Mucosa of gallbladder (tissue), 1 donor: Measurements from ENCODE around the gene VAV2. TPM values are rescaled to one million over a fixed set of nuclear protein-coding genes. Genes with fewer than 3 reads are reported as not detected.
A peak's percentile ranks its signal among the peaks of the same experiment; 100 is the strongest.
"Not testable (repeated sequence)": the region's sequence is repeated elsewhere in the genome, so short reads cannot be mapped to it uniquely, and the experiment has no call there.

Source experiments
- DNase-seq: peaks from one replicate; pipeline ENCODE4 v3.0.0-alpha.2; 2020; ENCODE audit warnings: low spot score
- total RNA-seq: library from RNA; stranded (reverse); gene quantifications from one replicate; pipeline ENCODE4 v1.2.1, GENCODE V29; 2021
- donor health status: DM: no; HTN: no; CAD: no.

Gene VAV2
- total RNA-seq, 1 donor from 2014 or later: 64.4 TPM

GRCh38 chr9:133769511-133770075, 222.5 kb downstream of the VAV2 start:
- peak; percentile 6 for DNase-seq

- peak; percentile 9 for DNase-seq
Measured at GRCh38 chr9:133768859-133769510, 223.1 kb downstream of the VAV2 start.

- DNase-seq: peak; percentile 5
Measured at GRCh38 chr9:133768371-133768858, 223.7 kb downstream of the VAV2 start.

- DNase-seq: no peak
Measured at GRCh38 chr9:133767625-133768024, 224.5 kb downstream of the VAV2 start.

- DNase-seq: no peak
Measured at GRCh38 chr9:133767008-133767407, 225.1 kb downstream of the VAV2 start.

GRCh38 chr9:133766234-133766633, 225.9 kb downstream of the VAV2 start:
- DNase-seq: not testable (repeated sequence)

GRCh38 chr9:133763272-133764183, 228.6 kb downstream of the VAV2 start:
- peak; percentile 8 for DNase-seq

GRCh38 chr9:133762488-133763271, 229.4 kb downstream of the VAV2 start:
- peak; percentile 7 for DNase-seq

GRCh38 chr9:133761641-133762248, 230.4 kb downstream of the VAV2 start:
- peak; percentile 6 for DNase-seq

- DNase-seq: no peak
Measured at GRCh38 chr9:133760713-133761290, 231.3 kb downstream of the VAV2 start.

GRCh38 chr9:133759946-133760345, 232.2 kb downstream of the VAV2 start:
- DNase-seq: no peak

GRCh38 chr9:133759146-133759900, 232.8 kb downstream of the VAV2 start:
- DNase-seq: peak; percentile 24

- peak; percentile 8 for DNase-seq
Measured at GRCh38 chr9:133758228-133758627, 233.9 kb downstream of the VAV2 start.

- DNase-seq: peak; percentile 4
Measured at GRCh38 chr9:133754688-133755227, 237.4 kb downstream of the VAV2 start.

GRCh38 chr9:133754187-133754586, 237.9 kb downstream of the VAV2 start:
- peak; percentile 6 for DNase-seq

GRCh38 chr9:133752739-133753446, 239.2 kb downstream of the VAV2 start:
- DNase-seq: peak; percentile 1

- peak; percentile 8 for DNase-seq
Measured at GRCh38 chr9:133750982-133751649, 241.0 kb downstream of the VAV2 start.

GRCh38 chr9:133747309-133747708, 244.8 kb downstream of the VAV2 start:
- no peak for DNase-seq
